ENCODE results near the gene IL2RG. TPM values are rescaled to one million over a fixed set of nuclear protein-coding genes. Genes with fewer than 3 reads are reported as not detected.

Gene IL2RG
- total RNA-seq, 4 donors from 2014 or later, result 3.8 to 231 (median 44.0) TPM

GRCh38 chrX:71131510-71131909, 20.1 kb upstream of the IL2RG start:
- Histone ChIP-seq H3K4me1 (peaks cover 0 to 4% (median 0%) of the 10 kb centered on the region in 4 donors), H3K9me3 (no peaks in the 10 kb centered on the region), H3K4me3 (no peak overlapping the region), H3K36me3 (peaks cover 0 to 4% (median 0%) of the 10 kb centered on the region in 4 donors), H3K27ac (no peak overlapping the region), H3K27me3 (no peaks in the 10 kb centered on the region)
- in situ Hi-C loops (cut with MboI; ENCODE audit: low pct_ligation_motif_present in 1 of 4, low pct_unique_long_range_greater_than_20kb in 1 of 4, low sequenced_read_pairs in 3 of 4), result no loop called here
- 80% methylated on average over 3 of the region's 4 CpGs; no CpG with 5 or more reads in 1 of the 2 donors for WGBS, 2 donors (ENCODE audit: low coverage in 1 of 2)
- intact Hi-C loops (cut with DNase I; ENCODE audit: low total_unique reads), result no loop called here
- TF ChIP-seq EP300 (IDR thresholded peaks at IDR 0.05; ENCODE audit: low read depth) (no peak), POLR2AphosphoS5 (IDR thresholded peaks at IDR 0.05) (no peak), CTCF (IDR thresholded peaks at IDR 0.05) (no peak), POLR2A (IDR thresholded peaks at IDR 0.05) (no peak)
- DNase-seq, result no peak

GRCh38 chrX:71128915-71129765, 17.8 kb upstream of the IL2RG start:
- Histone ChIP-seq H3K9me3 (no peaks in the 10 kb centered on the region), H3K4me1 (peaks cover 0 to 4% (median 0%) of the 10 kb centered on the region in 4 donors), H3K36me3 (peaks cover 0 to 4% (median 0%) of the 10 kb centered on the region in 4 donors), H3K27me3 (no peaks in the 10 kb centered on the region), H3K27ac (no peak overlapping the region), H3K4me3 (no peak overlapping the region)
- intact Hi-C loops (cut with DNase I; ENCODE audit: low total_unique reads), result no loop called here
- DNase-seq, result peak; percentile 77
- 38% methylated on average over 18 of the region's 18 CpGs; no CpG with 5 or more reads in 1 of the 2 donors for WGBS, 2 donors (ENCODE audit: low coverage in 1 of 2)
- TF ChIP-seq POLR2A (IDR thresholded peaks at IDR 0.05) (no peak), POLR2AphosphoS5 (IDR thresholded peaks at IDR 0.05) (no peak), CTCF (IDR thresholded peaks at IDR 0.05) (peak; percentile 61 to 79 (median 67))
- in situ Hi-C loops (cut with MboI; ENCODE audit: low pct_ligation_motif_present in 1 of 4, low pct_unique_long_range_greater_than_20kb in 1 of 4, low sequenced_read_pairs in 3 of 4), result no loop called here

GRCh38 chrX:71128166-71128833, 16.9 kb upstream of the IL2RG start:
- no peaks in the 10 kb centered on the region for H3K27me3 ChIP-seq
- no peak for DNase-seq
- in situ Hi-C loops (cut with MboI; ENCODE audit: low pct_ligation_motif_present in 1 of 4, low pct_unique_long_range_greater_than_20kb in 1 of 4, low sequenced_read_pairs in 3 of 4), result no loop called here
- intact Hi-C loops (cut with DNase I; ENCODE audit: low total_unique reads), result no loop called here
- peaks cover 0 to 4% (median 0%) of the 10 kb centered on the region in 4 donors for H3K36me3 ChIP-seq
- H3K4me1 ChIP-seq, result peaks cover 0 to 4% (median 0%) of the 10 kb centered on the region in 4 donors
- WGBS, 2 donors (ENCODE audit: low coverage in 1 of 2), result 81 to 100% methylated on average over 1 to 12 of the region's 12 CpGs
- TF ChIP-seq POLR2A (IDR thresholded peaks at IDR 0.05), result no peak
- TF ChIP-seq POLR2AphosphoS5 (IDR thresholded peaks at IDR 0.05), result no peak
- no peak for TF ChIP-seq CTCF (IDR thresholded peaks at IDR 0.05)
- TF ChIP-seq EP300 (IDR thresholded peaks at IDR 0.05; ENCODE audit: low read depth), result no peak
- no peaks in the 10 kb centered on the region for H3K9me3 ChIP-seq
- H3K4me3 ChIP-seq, result no peak overlapping the region
- H3K27ac ChIP-seq, result no peak overlapping the region

GRCh38 chrX:71118985-71119535, 7.7 kb upstream of the IL2RG start:
- peak overlapping the region; percentile 82 to 90 (median 88) for H3K27ac ChIP-seq
- in situ Hi-C loops (cut with MboI; ENCODE audit: low pct_ligation_motif_present in 1 of 4, low pct_unique_long_range_greater_than_20kb in 1 of 4, low sequenced_read_pairs in 3 of 4) (no loop called here), intact Hi-C loops (cut with DNase I; ENCODE audit: low total_unique reads) (no loop called here)
- no peaks in the 10 kb centered on the region for H3K9me3 ChIP-seq
- peaks cover 0 to 4% (median 0%) of the 10 kb centered on the region in 4 donors for H3K36me3 ChIP-seq
- H3K4me1 ChIP-seq, result peaks cover 0 to 16% (median 5%) of the 10 kb centered on the region in 4 donors
- 41% methylated on average over 17 of the region's 17 CpGs; no CpG with 5 or more reads in 1 of the 2 donors for WGBS, 2 donors (ENCODE audit: low coverage in 1 of 2)
- H3K4me3 ChIP-seq, result peak overlapping the region; percentile 54 to 84 (median 71)
- no peaks in the 10 kb centered on the region for H3K27me3 ChIP-seq
- DNase-seq, result no peak
- TF ChIP-seq POLR2A (IDR thresholded peaks at IDR 0.05), result no peak
- no peak for TF ChIP-seq CTCF (IDR thresholded peaks at IDR 0.05)
- TF ChIP-seq EP300 (IDR thresholded peaks at IDR 0.05; ENCODE audit: low read depth), result no peak
- no peak for TF ChIP-seq POLR2AphosphoS5 (IDR thresholded peaks at IDR 0.05)

Data from transverse colon (tissue), 4 donors.